Neural cell (in vitro differentiated cells): Measurements from ENCODE around the gene RASIP1. TPM values are rescaled to one million over a fixed set of nuclear protein-coding genes. Genes with fewer than 3 reads are reported as not detected.

Experiments used
- H2AFZ ChIP-seq: fragments of 200-600, 300-800 bp; sonication (generic), shearing (Covaris generic); 2 replicates; pipeline ENCODE4 v1.6.0; 2014; ENCODE audit warnings: low read depth, mild to moderate bottlenecking, antibody characterized with exemption, low read length, moderate library complexity
- H3F3A ChIP-seq: fragments of 200-600 bp; shearing (Covaris generic); 2 replicates; pipeline ENCODE4 v1.6.1; 2016; ENCODE audit warnings: mild to moderate bottlenecking, moderate library complexity, mixed read lengths, antibody characterized with exemption, low read length; ENCODE audit not compliant: insufficient read depth, poor library complexity, severe bottlenecking
- H3K27ac ChIP-seq: fragments of 200-600, 300-800 bp; sonication (generic), shearing (Covaris generic); 2 replicates; pipeline ENCODE4 v1.5.1; 2014; ENCODE audit warnings: mild to moderate bottlenecking, low read length, moderate library complexity
- H3K27me3 ChIP-seq: fragments of 300-800, 200-600 bp; sonication (generic), shearing (Covaris generic); 2 replicates; pipeline ENCODE4 v1.6.0; 2014; ENCODE audit warnings: mild to moderate bottlenecking, low read depth, low read length, moderate library complexity; ENCODE audit not compliant: insufficient read depth
- H3K36me3 ChIP-seq: fragments of 300-800, 200-600 bp; sonication (generic), shearing (Covaris generic); 2 replicates; pipeline ENCODE4 v1.5.1; 2014; ENCODE audit warnings: mild to moderate bottlenecking, antibody characterized with exemption, low read length, moderate library complexity; ENCODE audit not compliant: insufficient read depth
- H3K4me2 ChIP-seq: fragments of 300-800, 200-600 bp; sonication (generic), shearing (Covaris generic); 2 replicates; pipeline ENCODE4 v1.6.0; 2014; ENCODE audit warnings: mild to moderate bottlenecking, low read length
- H3K4me3 ChIP-seq: fragments of 300-800, 200-600 bp; sonication (generic), shearing (Covaris generic); 2 replicates; pipeline ENCODE4 v1.5.1; 2014; ENCODE audit warnings: mild to moderate bottlenecking, low read length, moderate library complexity
- H3K79me2 ChIP-seq: fragments of 200-600 bp; shearing (Covaris generic); replicated peaks from 2 replicates; pipeline ENCODE4 v1.6.0; 2014; ENCODE audit warnings: mild to moderate bottlenecking, low read length, moderate library complexity; ENCODE audit not compliant: insufficient read depth
- H3K9ac ChIP-seq: fragments of 300-800, 200-600 bp; sonication (generic), shearing (Covaris generic); 2 replicates; pipeline ENCODE4 v1.6.1; 2016; ENCODE audit warnings: mild to moderate bottlenecking, low read length, mixed read lengths
- H3K9me2 ChIP-seq: fragments of 200-600 bp; shearing (Covaris generic); 2 replicates; pipeline ENCODE4 v1.6.1; 2016; ENCODE audit warnings: mild to moderate bottlenecking, low read length, mixed read lengths; ENCODE audit not compliant: insufficient read depth
- H3K9me3 ChIP-seq: fragments of 200-600, 300-800 bp; sonication (generic), shearing (Covaris generic); 2 replicates; pipeline ENCODE4 v1.6.1; 2016; ENCODE audit warnings: mild to moderate bottlenecking, mixed run types, low read length, moderate library complexity, mixed read lengths
- H4K20me1 ChIP-seq: fragments of 200-600 bp; shearing (Covaris generic); 2 replicates; pipeline ENCODE4 v1.6.1; 2016; ENCODE audit warnings: mild to moderate bottlenecking, mixed run types; ENCODE audit not compliant: insufficient read depth
- EP300 ChIP-seq: fragments of 450-650 bp; conservative IDR thresholded peaks from 2 replicates; pipeline ENCODE4 v1.6.1; 2014; ENCODE audit warnings: antibody characterized with exemption, mild to moderate bottlenecking, moderate library complexity; ENCODE audit not compliant: poor library complexity, severe bottlenecking
- EZH2 ChIP-seq: fragments of 200-600, 300-800 bp; shearing (Covaris generic), sonication (generic); IDR thresholded peaks from 2 replicates; pipeline ENCODE4 v1.6.1; 2014; ENCODE audit warnings: antibody characterized with exemption, low read length, borderline replicate concordance, mild to moderate bottlenecking; ENCODE audit not compliant: insufficient read depth, poor library complexity, severe bottlenecking
- MXI1 ChIP-seq: fragments of 450-650 bp; conservative IDR thresholded peaks from 2 replicates; pipeline ENCODE4 v1.6.1; 2014; ENCODE audit warnings: antibody characterized with exemption, mild to moderate bottlenecking; ENCODE audit not compliant: poor library complexity, severe bottlenecking
- POLR2AphosphoS5 ChIP-seq: IDR thresholded peaks from 2 replicates; pipeline ENCODE4 v1.6.1; 2012
- RAD21 ChIP-seq: fragments of 450-650 bp; conservative IDR thresholded peaks from 2 replicates; pipeline ENCODE4 v1.6.1; 2014; ENCODE audit warnings: antibody characterized with exemption, mild to moderate bottlenecking, moderate library complexity
- SMC3 ChIP-seq: fragments of 450-650 bp; conservative IDR thresholded peaks from 2 replicates; pipeline ENCODE4 v1.6.1; 2014; ENCODE audit warnings: antibody characterized with exemption, mild to moderate bottlenecking, moderate library complexity; ENCODE audit not compliant: poor library complexity
- TAF1 ChIP-seq: IDR thresholded peaks from 2 replicates; pipeline ENCODE4 v1.6.1; 2012; ENCODE audit warnings: low read depth
- polyA plus RNA-seq: library from polyadenylated mRNA; depleted of rRNA; stranded (reverse); fragments of >200 nt; gene quantifications from 2 replicates; pipeline ENCODE4 v1.2.3, GENCODE V29; 2014
- TF ChIP-seq, protein P1 (sequence below): fragments of 450-650 bp; IDR thresholded peaks from 2 replicates; pipeline ENCODE4 v1.5.1; 2014; ENCODE audit warnings: antibody characterized with exemption, mild to moderate bottlenecking, moderate library complexity; ENCODE audit not compliant: poor library complexity, severe bottlenecking
- TF ChIP-seq, protein P2 (sequence below): IDR thresholded peaks from 2 replicates; pipeline ENCODE4 v1.6.1; 2012; ENCODE audit warnings: borderline replicate concordance

Gene RASIP1
- polyA plus RNA-seq, 1 donor from 2014 or later = not detected

GRCh38 chr19:48713041-48713863, 27.2 kb downstream of the RASIP1 start:
- H3F3A ChIP-seq = no peaks in the 10 kb centered on the region
- H3K9me3 ChIP-seq = no peaks in the 10 kb centered on the region
- H3K4me2 ChIP-seq = peak overlapping the region; percentile 79
- H3K4me3 ChIP-seq = peak overlapping the region; percentile 87
- H3K9me2 ChIP-seq = no peaks in the 10 kb centered on the region
- TF ChIP-seq, protein P1, sequence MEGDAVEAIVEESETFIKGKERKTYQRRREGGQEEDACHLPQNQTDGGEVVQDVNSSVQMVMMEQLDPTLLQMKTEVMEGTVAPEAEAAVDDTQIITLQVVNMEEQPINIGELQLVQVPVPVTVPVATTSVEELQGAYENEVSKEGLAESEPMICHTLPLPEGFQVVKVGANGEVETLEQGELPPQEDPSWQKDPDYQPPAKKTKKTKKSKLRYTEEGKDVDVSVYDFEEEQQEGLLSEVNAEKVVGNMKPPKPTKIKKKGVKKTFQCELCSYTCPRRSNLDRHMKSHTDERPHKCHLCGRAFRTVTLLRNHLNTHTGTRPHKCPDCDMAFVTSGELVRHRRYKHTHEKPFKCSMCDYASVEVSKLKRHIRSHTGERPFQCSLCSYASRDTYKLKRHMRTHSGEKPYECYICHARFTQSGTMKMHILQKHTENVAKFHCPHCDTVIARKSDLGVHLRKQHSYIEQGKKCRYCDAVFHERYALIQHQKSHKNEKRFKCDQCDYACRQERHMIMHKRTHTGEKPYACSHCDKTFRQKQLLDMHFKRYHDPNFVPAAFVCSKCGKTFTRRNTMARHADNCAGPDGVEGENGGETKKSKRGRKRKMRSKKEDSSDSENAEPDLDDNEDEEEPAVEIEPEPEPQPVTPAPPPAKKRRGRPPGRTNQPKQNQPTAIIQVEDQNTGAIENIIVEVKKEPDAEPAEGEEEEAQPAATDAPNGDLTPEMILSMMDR = peak; percentile 54
- no peak for TF ChIP-seq EP300
- H3K27ac ChIP-seq = peak overlapping the region; percentile 48
- no peaks in the 10 kb centered on the region for H3K27me3 ChIP-seq
- peak overlapping the region; percentile 74 for H3K9ac ChIP-seq
- H3K36me3 ChIP-seq = no peaks in the 10 kb centered on the region
- peak overlapping the region; percentile 49 for H2AFZ ChIP-seq
- H3K79me2 ChIP-seq = no peaks in the 10 kb centered on the region
- no peaks in the 10 kb centered on the region for H4K20me1 ChIP-seq

DNA sequence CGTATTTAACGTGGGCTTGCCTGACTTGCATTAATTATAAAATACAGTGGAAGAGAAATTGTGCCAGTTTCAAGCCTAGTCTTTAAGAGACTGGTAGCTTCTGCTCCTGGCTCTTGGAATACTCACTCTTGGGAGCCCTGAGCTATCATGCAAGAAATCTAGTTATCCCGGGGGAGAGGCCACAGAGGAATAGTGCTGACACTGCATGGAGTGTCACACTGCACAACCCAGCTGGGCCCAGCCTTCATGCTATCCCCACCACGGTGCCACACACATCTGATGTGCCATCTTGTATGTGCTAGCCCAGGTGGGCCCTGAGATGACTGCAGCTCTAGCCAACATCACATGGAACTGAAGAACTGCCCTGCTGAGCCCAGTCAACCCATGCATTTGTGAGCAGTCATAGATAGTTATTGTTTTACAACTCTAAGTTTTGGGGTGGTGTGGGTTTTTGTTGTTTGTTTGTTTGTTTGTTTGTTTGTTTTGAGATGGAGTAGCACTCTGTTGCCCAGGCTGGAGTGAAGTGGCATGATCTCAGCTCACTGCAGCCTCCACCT, 29.2 kb downstream of the RASIP1 start:
- Histone ChIP-seq H3K27ac (no peak overlapping the region), H4K20me1 (no peaks in the 10 kb centered on the region)

More for the DNA sequence above, 29.2 kb downstream of the RASIP1 start:
- H3K36me3 ChIP-seq = no peaks in the 10 kb centered on the region
- H3K79me2 ChIP-seq = no peaks in the 10 kb centered on the region
- H3K9me2 ChIP-seq = no peaks in the 10 kb centered on the region
- no peak overlapping the region for H3K4me3 ChIP-seq
- no peaks in the 10 kb centered on the region for H3K27me3 ChIP-seq
- TF ChIP-seq SMC3 (no peak), EP300 (no peak), TAF1 (no peak), EZH2 (no peak), POLR2AphosphoS5 (no peak), RAD21 (no peak), MXI1 (no peak)
- TF ChIP-seq, protein P1 = no peak
- TF ChIP-seq, protein P2, sequence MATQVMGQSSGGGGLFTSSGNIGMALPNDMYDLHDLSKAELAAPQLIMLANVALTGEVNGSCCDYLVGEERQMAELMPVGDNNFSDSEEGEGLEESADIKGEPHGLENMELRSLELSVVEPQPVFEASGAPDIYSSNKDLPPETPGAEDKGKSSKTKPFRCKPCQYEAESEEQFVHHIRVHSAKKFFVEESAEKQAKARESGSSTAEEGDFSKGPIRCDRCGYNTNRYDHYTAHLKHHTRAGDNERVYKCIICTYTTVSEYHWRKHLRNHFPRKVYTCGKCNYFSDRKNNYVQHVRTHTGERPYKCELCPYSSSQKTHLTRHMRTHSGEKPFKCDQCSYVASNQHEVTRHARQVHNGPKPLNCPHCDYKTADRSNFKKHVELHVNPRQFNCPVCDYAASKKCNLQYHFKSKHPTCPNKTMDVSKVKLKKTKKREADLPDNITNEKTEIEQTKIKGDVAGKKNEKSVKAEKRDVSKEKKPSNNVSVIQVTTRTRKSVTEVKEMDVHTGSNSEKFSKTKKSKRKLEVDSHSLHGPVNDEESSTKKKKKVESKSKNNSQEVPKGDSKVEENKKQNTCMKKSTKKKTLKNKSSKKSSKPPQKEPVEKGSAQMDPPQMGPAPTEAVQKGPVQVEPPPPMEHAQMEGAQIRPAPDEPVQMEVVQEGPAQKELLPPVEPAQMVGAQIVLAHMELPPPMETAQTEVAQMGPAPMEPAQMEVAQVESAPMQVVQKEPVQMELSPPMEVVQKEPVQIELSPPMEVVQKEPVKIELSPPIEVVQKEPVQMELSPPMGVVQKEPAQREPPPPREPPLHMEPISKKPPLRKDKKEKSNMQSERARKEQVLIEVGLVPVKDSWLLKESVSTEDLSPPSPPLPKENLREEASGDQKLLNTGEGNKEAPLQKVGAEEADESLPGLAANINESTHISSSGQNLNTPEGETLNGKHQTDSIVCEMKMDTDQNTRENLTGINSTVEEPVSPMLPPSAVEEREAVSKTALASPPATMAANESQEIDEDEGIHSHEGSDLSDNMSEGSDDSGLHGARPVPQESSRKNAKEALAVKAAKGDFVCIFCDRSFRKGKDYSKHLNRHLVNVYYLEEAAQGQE = no peak
- H3K9ac ChIP-seq = no peak overlapping the region
- H3F3A ChIP-seq = no peaks in the 10 kb centered on the region
- no peak overlapping the region for H2AFZ ChIP-seq
- no peaks in the 10 kb centered on the region for H3K9me3 ChIP-seq
- H3K4me2 ChIP-seq = no peak overlapping the region
